HEK293T (cell line): ENCODE measurements around the gene NSG1.

Experiments
- ARNT ChIP-seq: fragments of 450-650 bp; IDR thresholded peaks from 2 replicates; pipeline ENCODE4 v1.6.1; 2017; ENCODE audit warnings: mild to moderate bottlenecking
- CTBP1 ChIP-seq: fragments of 450-650 bp; IDR thresholded peaks from 2 replicates; pipeline ENCODE4 v1.6.1; 2016; ENCODE audit warnings: borderline replicate concordance
- FOXA1 ChIP-seq: fragments of 450-650 bp; IDR thresholded peaks from 2 replicates; pipeline ENCODE4 v1.6.1; 2016; ENCODE audit warnings: mild to moderate bottlenecking
- FOXK2 ChIP-seq: fragments of 450-650 bp; IDR thresholded peaks from 2 replicates; pipeline ENCODE4 v1.6.1; 2016; ENCODE audit warnings: mild to moderate bottlenecking
- FOXM1 ChIP-seq: fragments of 450-650 bp; IDR thresholded peaks from 2 replicates; pipeline ENCODE4 v1.6.1; 2017; ENCODE audit warnings: mild to moderate bottlenecking, borderline replicate concordance
- SP1 ChIP-seq: fragments of 450-650 bp; IDR thresholded peaks from 2 replicates; pipeline ENCODE4 v1.6.1; 2017
- SUZ12 ChIP-seq: fragments of 450-650 bp; IDR thresholded peaks from 2 replicates; pipeline ENCODE4 v1.6.1; 2016; ENCODE audit warnings: mild to moderate bottlenecking
- TARDBP ChIP-seq: fragments of 450-650 bp; IDR thresholded peaks from 2 replicates; pipeline ENCODE4 v1.6.1; 2016

DNA sequence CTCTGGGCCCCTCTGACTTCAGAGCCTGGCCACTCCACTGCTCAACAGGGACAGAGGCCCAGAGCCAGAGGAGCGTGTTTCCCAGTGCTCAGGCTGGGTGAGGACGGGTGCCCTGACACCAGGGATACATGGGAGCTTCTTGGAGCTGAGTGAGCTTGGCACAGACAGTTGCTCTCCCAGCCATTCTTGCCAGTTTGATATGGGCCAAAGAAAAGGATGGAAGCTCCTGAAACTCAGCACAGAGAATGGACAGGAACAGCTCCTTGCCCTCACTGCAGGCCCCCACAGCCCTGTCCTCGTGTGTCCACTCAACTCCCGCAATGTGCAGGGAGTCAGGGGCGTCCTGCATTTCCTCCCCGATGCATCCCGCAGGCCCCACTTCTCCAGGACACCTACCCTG, 38.8 kb downstream of the NSG1 start:
- no peak for TF ChIP-seq SUZ12
- no peak for TF ChIP-seq FOXK2
- no peak for TF ChIP-seq TARDBP
- TF ChIP-seq SP1: no peak
- TF ChIP-seq CTBP1: no peak
- TF ChIP-seq FOXM1: no peak
- no peak for TF ChIP-seq ARNT
- no peak for TF ChIP-seq FOXA1
